Stomach (tissue), 4 donors: ENCODE measurements around the gene TNRC6A.

ENCODE experiments used
- POLR2A ChIP-seq, 4 donors: fragments of 450-650 bp; IDR thresholded peaks; one replicate each; pipeline ENCODE4 v1.6.1; 2016; ENCODE audit warnings: antibody characterized with exemption in 4 of 4, control low read depth in 2 of 4, mild to moderate bottlenecking in 1 of 4, moderate library complexity in 1 of 4
- TF ChIP-seq, protein P1 (sequence below), 7 experiments: fragments of 450-650 bp in 4 of 7; fragments of 200-600 bp in 3 of 7; sonication (generic) in 3 of 7; IDR thresholded peaks; one replicate each; pipeline ENCODE4 v1.5.1; 2016 to 2019; ENCODE audit warnings: antibody characterized with exemption in 7 of 7, control low read depth in 2 of 7, mild to moderate bottlenecking in 1 of 7

DNA sequence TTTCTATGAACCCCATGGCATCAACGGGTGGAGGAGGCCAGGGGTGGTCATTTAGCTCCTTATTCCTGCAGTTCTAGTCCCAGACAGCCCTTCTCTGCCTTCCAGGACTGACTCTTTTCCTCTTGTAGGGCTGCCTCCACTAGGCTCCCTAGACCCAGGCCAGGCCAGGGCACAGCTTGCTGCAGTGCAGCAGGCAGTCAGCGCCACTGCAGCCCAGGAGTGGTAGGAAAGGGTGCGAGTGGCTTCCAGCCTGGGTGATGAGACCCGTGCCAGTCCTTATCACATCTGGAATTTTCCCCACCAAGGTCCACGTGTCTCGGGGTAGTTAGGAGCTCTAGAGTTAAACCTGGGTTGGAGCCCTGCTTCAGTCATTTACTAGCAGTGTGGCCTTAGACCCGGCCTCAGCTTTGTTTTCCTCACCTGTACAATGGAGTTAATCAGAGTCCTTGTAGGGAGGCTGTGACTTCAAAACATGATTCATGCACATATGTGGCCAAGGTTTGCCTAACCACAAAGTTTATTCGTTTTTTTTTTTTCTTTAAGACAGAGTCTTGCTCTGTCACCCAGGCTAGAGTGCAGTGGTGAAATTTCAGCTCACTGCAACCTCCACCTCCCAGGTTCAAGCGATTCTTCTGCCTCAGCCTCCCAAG, 121.0 kb downstream of the TNRC6A start:
- no peak for TF ChIP-seq POLR2A (IDR thresholded peaks at IDR 0.05)
- TF ChIP-seq, protein P1, sequence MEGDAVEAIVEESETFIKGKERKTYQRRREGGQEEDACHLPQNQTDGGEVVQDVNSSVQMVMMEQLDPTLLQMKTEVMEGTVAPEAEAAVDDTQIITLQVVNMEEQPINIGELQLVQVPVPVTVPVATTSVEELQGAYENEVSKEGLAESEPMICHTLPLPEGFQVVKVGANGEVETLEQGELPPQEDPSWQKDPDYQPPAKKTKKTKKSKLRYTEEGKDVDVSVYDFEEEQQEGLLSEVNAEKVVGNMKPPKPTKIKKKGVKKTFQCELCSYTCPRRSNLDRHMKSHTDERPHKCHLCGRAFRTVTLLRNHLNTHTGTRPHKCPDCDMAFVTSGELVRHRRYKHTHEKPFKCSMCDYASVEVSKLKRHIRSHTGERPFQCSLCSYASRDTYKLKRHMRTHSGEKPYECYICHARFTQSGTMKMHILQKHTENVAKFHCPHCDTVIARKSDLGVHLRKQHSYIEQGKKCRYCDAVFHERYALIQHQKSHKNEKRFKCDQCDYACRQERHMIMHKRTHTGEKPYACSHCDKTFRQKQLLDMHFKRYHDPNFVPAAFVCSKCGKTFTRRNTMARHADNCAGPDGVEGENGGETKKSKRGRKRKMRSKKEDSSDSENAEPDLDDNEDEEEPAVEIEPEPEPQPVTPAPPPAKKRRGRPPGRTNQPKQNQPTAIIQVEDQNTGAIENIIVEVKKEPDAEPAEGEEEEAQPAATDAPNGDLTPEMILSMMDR (IDR thresholded peaks at IDR 0.05), result no peak
